Naive B cell (primary cell): ENCODE results near the gene MAPK11. TPM values are rescaled to one million over a fixed set of nuclear protein-coding genes. Genes with fewer than 3 reads are reported as not detected.

Experiments
- ATAC-seq, 2 donors: fragments of 150-1000 bp; cut with Tn5 transposase; 2 replicates each; pipeline ENCODE4 v1.10.0; 2021; ENCODE audit warnings: low read depth in 2 of 2, mild to moderate bottlenecking in 2 of 2, moderate library complexity in 2 of 2
- DNase-seq: peaks from one replicate; pipeline ENCODE4 v3.0.0; 2022
- H3K27ac Mint-ChIP-seq, 6 donors: one replicate each; pipeline ENCODE4 v1.8.0; 2020 to 2022; ENCODE audit warnings: mild to moderate bottlenecking in 6 of 6, mixed read lengths in 6 of 6, moderate library complexity in 5 of 6, inconsistent platforms in 2 of 6
- H3K27me3 Mint-ChIP-seq, 3 donors: one replicate each; pipeline ENCODE4 v1.8.0; 2021 to 2022; ENCODE audit warnings: mixed read lengths in 3 of 3, mild to moderate bottlenecking in 1 of 3
- H3K36me3 Mint-ChIP-seq, 2 donors: one replicate each; pipeline ENCODE4 v1.8.0; 2020 to 2022; ENCODE audit warnings: mixed read lengths in 2 of 2, inconsistent platforms in 1 of 2, mild to moderate bottlenecking in 1 of 2
- H3K4me1 Mint-ChIP-seq, 3 donors: one replicate each; pipeline ENCODE4 v1.8.0; 2020 to 2022; ENCODE audit warnings: mixed read lengths in 3 of 3, inconsistent platforms in 1 of 3, mild to moderate bottlenecking in 1 of 3, moderate library complexity in 1 of 3
- H3K4me3 Mint-ChIP-seq, 8 donors: one replicate each; pipeline ENCODE4 v1.8.0; 2020 to 2022; ENCODE audit warnings: mild to moderate bottlenecking in 8 of 8, mixed read lengths in 8 of 8, moderate library complexity in 8 of 8, inconsistent platforms in 2 of 8
- H3K9me3 Mint-ChIP-seq, 7 donors: one replicate each; pipeline ENCODE4 v1.8.0; 2020 to 2022; ENCODE audit warnings: mixed read lengths in 7 of 7, mild to moderate bottlenecking in 5 of 7, inconsistent platforms in 2 of 7, moderate library complexity in 1 of 7
- polyA plus RNA-seq, 6 donors: library from polyadenylated mRNA; unstranded; fragments of 300-500 nt; fragmentation: Illumina TruSeq; gene quantifications; one replicate each; pipeline ENCODE4 v1.2.3, GENCODE V29; 2021; ENCODE audit warnings: low read depth in 6 of 6

Gene MAPK11
- polyA plus RNA-seq, 6 donors from 2014 or later: 0.17 to 0.21 (median 0.19) TPM; not detected in 3

GRCh38 chr22:50257041-50257440 lies 13.1 kb downstream of the MAPK11 start:
- H3K9me3 Mint-ChIP-seq: no peaks in the 10 kb centered on the region
- H3K27me3 Mint-ChIP-seq: peaks cover 0 to 19% (median 3%) of the 10 kb centered on the region in 3 donors
- H3K4me3 Mint-ChIP-seq: no peak overlapping the region
- peaks cover 2 to 5% (median 2%) of the 10 kb centered on the region in 3 donors for H3K4me1 Mint-ChIP-seq
- DNase-seq (no peak), ATAC-seq (no peak)
- H3K27ac Mint-ChIP-seq: peak overlapping the region in 1 of 6 donors; percentile 15
- no peaks in the 10 kb centered on the region for H3K36me3 Mint-ChIP-seq

- ATAC-seq (no peak), DNase-seq (no peak)
- peaks cover 0 to 3% (median 0%) of the 10 kb centered on the region in 3 donors for H3K4me1 Mint-ChIP-seq
- no peaks in the 10 kb centered on the region for H3K9me3 Mint-ChIP-seq
- no peak overlapping the region for H3K4me3 Mint-ChIP-seq
- no peak overlapping the region for H3K27ac Mint-ChIP-seq
- H3K36me3 Mint-ChIP-seq: no peaks in the 10 kb centered on the region
- peaks cover 0 to 17% (median 0%) of the 10 kb centered on the region in 3 donors for H3K27me3 Mint-ChIP-seq
These were observed 13.8 kb downstream of the MAPK11 start for GRCh38 chr22:50256258-50256862.

- Mint-ChIP-seq H3K27me3 (peaks cover 0 to 17% (median 0%) of the 10 kb centered on the region in 3 donors), H3K4me3 (no peak overlapping the region), H3K36me3 (no peaks in the 10 kb centered on the region), H3K9me3 (no peaks in the 10 kb centered on the region), H3K4me1 (peaks cover 0 to 3% (median 0%) of the 10 kb centered on the region in 3 donors), H3K27ac (no peak overlapping the region)
- no peak for ATAC-seq
- DNase-seq: no peak
These were observed 14.6 kb downstream of the MAPK11 start for GRCh38 chr22:50255607-50256006.

GRCh38 chr22:50255099-50255498 lies 15.1 kb downstream of the MAPK11 start:
- no peaks in the 10 kb centered on the region for H3K36me3 Mint-ChIP-seq
- ATAC-seq (no peak), DNase-seq (no peak)
- no peaks in the 10 kb centered on the region for H3K9me3 Mint-ChIP-seq
- H3K27ac Mint-ChIP-seq: no peak overlapping the region
- H3K4me1 Mint-ChIP-seq: peaks cover 3 to 4% (median 3%) of the 10 kb centered on the region in 3 donors
- no peak overlapping the region for H3K4me3 Mint-ChIP-seq
- H3K27me3 Mint-ChIP-seq: peaks cover 0 to 17% (median 0%) of the 10 kb centered on the region in 3 donors

- H3K9me3 Mint-ChIP-seq: no peaks in the 10 kb centered on the region
- no peaks in the 10 kb centered on the region for H3K36me3 Mint-ChIP-seq
These were observed 16.2 kb downstream of the MAPK11 start for GRCh38 chr22:50253941-50254340.

GRCh38 chr22:50253046-50253915 lies 16.9 kb downstream of the MAPK11 start:
- Mint-ChIP-seq H3K27ac (no peak overlapping the region), H3K4me3 (no peak overlapping the region), H3K9me3 (no peaks in the 10 kb centered on the region), H3K27me3 (peaks cover 0 to 3% (median 0%) of the 10 kb centered on the region in 3 donors), H3K36me3 (no peaks in the 10 kb centered on the region), H3K4me1 (peaks cover 3 to 5% (median 5%) of the 10 kb centered on the region in 3 donors)
- DNase-seq: no peak
- no peak for ATAC-seq

More at GRCh38 chr22:50253941-50254340, 16.2 kb downstream of the MAPK11 start:
- ATAC-seq (no peak), DNase-seq (no peak)
- H3K4me1 Mint-ChIP-seq: peaks cover 3 to 5% (median 5%) of the 10 kb centered on the region in 3 donors
- H3K27me3 Mint-ChIP-seq: peaks cover 0 to 10% (median 0%) of the 10 kb centered on the region in 3 donors
- peak overlapping the region in 2 of 6 donors; percentile 9 to 59 for H3K27ac Mint-ChIP-seq
- no peak overlapping the region for H3K4me3 Mint-ChIP-seq

- peaks cover 7 to 11% (median 10%) of the 10 kb centered on the region in 3 donors for H3K4me1 Mint-ChIP-seq
- H3K4me3 Mint-ChIP-seq: peak overlapping the region; percentile 60 to 87 (median 76)
- H3K27ac Mint-ChIP-seq: peak overlapping the region in 5 of 6 donors; percentile 13 to 83 (median 69)
- peak; percentile 70 for DNase-seq
- H3K9me3 Mint-ChIP-seq: no peaks in the 10 kb centered on the region
- H3K27me3 Mint-ChIP-seq: no peaks in the 10 kb centered on the region
- H3K36me3 Mint-ChIP-seq: no peaks in the 10 kb centered on the region
- ATAC-seq: peak; percentile 77 to 79
These were observed 17.8 kb downstream of the MAPK11 start for GRCh38 chr22:50252082-50253045.

- no peak for DNase-seq
- H3K27ac Mint-ChIP-seq: peak overlapping the region in 5 of 6 donors; percentile 13 to 83 (median 44)
- ATAC-seq: peak; percentile 19 to 28
These were observed 18.6 kb downstream of the MAPK11 start for GRCh38 chr22:50251477-50252081.

GRCh38 chr22:50250555-50251476 lies 19.4 kb downstream of the MAPK11 start, which contains the start of gene HDAC10:
Gene HDAC10 (minus strand): TSS chr22:50251265. CDS start chr22:50251032, 233 bp downstream.
- Mint-ChIP-seq H3K27me3 (no peaks in the 10 kb centered on the region), H3K27ac (peak within 1 kb of the TSS in 5 of 6 donors; percentile 13 to 83 (median 69)), H3K36me3 (no peaks in the 10 kb centered on the region), H3K4me3 (peak within 1 kb of the TSS; percentile 68 to 87 (median 80)), H3K9me3 (no peaks in the 10 kb centered on the region), H3K4me1 (peaks cover 7 to 15% (median 12%) of the 10 kb centered on the region in 3 donors)
- DNase-seq (peak; percentile 71), ATAC-seq (peak; percentile 63 to 70)

More at GRCh38 chr22:50251477-50252081, 18.6 kb downstream of the MAPK11 start:
- peak overlapping the region; percentile 29 to 84 (median 72) for H3K4me3 Mint-ChIP-seq
- H3K36me3 Mint-ChIP-seq: no peaks in the 10 kb centered on the region
- peaks cover 7 to 15% (median 12%) of the 10 kb centered on the region in 3 donors for H3K4me1 Mint-ChIP-seq
- no peaks in the 10 kb centered on the region for H3K27me3 Mint-ChIP-seq
- no peaks in the 10 kb centered on the region for H3K9me3 Mint-ChIP-seq

- Mint-ChIP-seq H3K27me3 (no peaks in the 10 kb centered on the region), H3K27ac (peak overlapping the region in 1 of 6 donors; percentile 57), H3K9me3 (no peaks in the 10 kb centered on the region), H3K4me3 (peak overlapping the region; percentile 63 to 81 (median 72)), H3K4me1 (peaks cover 7 to 15% (median 13%) of the 10 kb centered on the region in 3 donors), H3K36me3 (peaks cover 0 to 1% of the 10 kb centered on the region in 2 donors)
- ATAC-seq (no peak), DNase-seq (no peak)
These were observed 20.0 kb downstream of the MAPK11 start for GRCh38 chr22:50250249-50250554.

GRCh38 chr22:50249341-50250248 lies 20.6 kb downstream of the MAPK11 start:
- no peak overlapping the region for H3K27ac Mint-ChIP-seq
- H3K36me3 Mint-ChIP-seq: peaks cover 0 to 7% of the 10 kb centered on the region in 2 donors
- no peaks in the 10 kb centered on the region for H3K9me3 Mint-ChIP-seq
- H3K4me1 Mint-ChIP-seq: peaks cover 12 to 19% (median 18%) of the 10 kb centered on the region in 3 donors
- ATAC-seq (no peak), DNase-seq (no peak)
- H3K4me3 Mint-ChIP-seq: peak overlapping the region in 7 of 8 donors; percentile 45 to 81 (median 73)
- no peaks in the 10 kb centered on the region for H3K27me3 Mint-ChIP-seq
